HG03095 (cell line): ENCODE results near the gene FASN.

Source experiments
- ATAC-seq: cut with Tn5 transposase; IDR thresholded peaks from one replicate; pipeline ENCODE4 v1.9.1; 2021; ENCODE audit warnings: moderate library complexity; ENCODE audit not compliant: unreplicated experiment

Gene FASN

GRCh38 chr17:82118168-82118814 is 20.3 kb upstream of the FASN start:
- no peak for ATAC-seq

- ATAC-seq = no peak
These were observed 19.4 kb upstream of the FASN start for GRCh38 chr17:82117139-82118090.

GRCh38 chr17:82116246-82116645 is 18.2 kb upstream of the FASN start:
- no peak for ATAC-seq

GRCh38 chr17:82114872-82115271 is 16.8 kb upstream of the FASN start:
- ATAC-seq = no peak

- ATAC-seq = no peak
These were observed 16.4 kb upstream of the FASN start for GRCh38 chr17:82114447-82114846.

- ATAC-seq = no peak
These were observed 15.9 kb upstream of the FASN start for GRCh38 chr17:82113941-82114340.

GRCh38 chr17:82113422-82113821 is 15.4 kb upstream of the FASN start:
- ATAC-seq = no peak

- ATAC-seq = no peak
These were observed 14.9 kb upstream of the FASN start for GRCh38 chr17:82112914-82113311.

- no peak for ATAC-seq
These were observed 14.3 kb upstream of the FASN start for GRCh38 chr17:82112181-82112913.

- ATAC-seq = no peak
These were observed 12.3 kb upstream of the FASN start for GRCh38 chr17:82110298-82110697.

GRCh38 chr17:82108961-82109475 is 11.0 kb upstream of the FASN start:
- ATAC-seq = no peak

- no peak for ATAC-seq
These were observed 10.5 kb upstream of the FASN start for GRCh38 chr17:82108496-82108945.

GRCh38 chr17:82108038-82108437 is 10.0 kb upstream of the FASN start:
- no peak for ATAC-seq

GRCh38 chr17:82107341-82107860 is 9.4 kb upstream of the FASN start:
- ATAC-seq = no peak

- ATAC-seq = no peak
These were observed 8.8 kb upstream of the FASN start for GRCh38 chr17:82106688-82107305.

GRCh38 chr17:82105882-82106687 is 8.0 kb upstream of the FASN start:
- peak; percentile 67 for ATAC-seq

- ATAC-seq = no peak
These were observed 7.4 kb upstream of the FASN start for GRCh38 chr17:82105417-82105881.

GRCh38 chr17:82104797-82105416 is 6.9 kb upstream of the FASN start:
- ATAC-seq = no peak
